ENCODE data around the gene RBM4B.
"Not testable (repeated sequence)": the region's sequence is repeated elsewhere in the genome, so short reads cannot be mapped to it uniquely, and the experiment has no call there.

RBM4B gene

GRCh38 chr11:66686100-66686785 is 8.6 kb upstream of the RBM4B start:
- no peak for DNase-seq

GRCh38 chr11:66685276-66686099 is 7.8 kb upstream of the RBM4B start:
- DNase-seq = no peak

GRCh38 chr11:66684635-66685034 is 6.9 kb upstream of the RBM4B start:
- no peak for DNase-seq

GRCh38 chr11:66683877-66684276 is 6.2 kb upstream of the RBM4B start:
- DNase-seq = no peak

- DNase-seq = no peak
Measured at GRCh38 chr11:66680966-66681645, 3.4 kb upstream of the RBM4B start.

GRCh38 chr11:66676931-66677598 is 622 bp downstream of the RBM4B start:
- DNase-seq = no peak

GRCh38 chr11:66676282-66676919 is 1.3 kb downstream of the RBM4B start:
- DNase-seq = no peak

GRCh38 chr11:66674964-66675602 is 2.6 kb downstream of the RBM4B start:
- DNase-seq = no peak

GRCh38 chr11:66670816-66671215 is 6.9 kb downstream of the RBM4B start:
- no peak for DNase-seq

- no peak for DNase-seq
Measured at GRCh38 chr11:66665369-66665768, 12.3 kb downstream of the RBM4B start.

- no peak for DNase-seq
Measured at GRCh38 chr11:66663741-66664296, 13.9 kb downstream of the RBM4B start.

- DNase-seq = no peak
Measured at GRCh38 chr11:66659763-66660162, 17.9 kb downstream of the RBM4B start.

GRCh38 chr11:66653123-66653522 is 24.6 kb downstream of the RBM4B start:
- DNase-seq = no peak

- DNase-seq = no peak
Measured at GRCh38 chr11:66652651-66653050, 25.0 kb downstream of the RBM4B start.

GRCh38 chr11:66651016-66651415 is 26.7 kb downstream of the RBM4B start:
- no peak for DNase-seq

GRCh38 chr11:66649903-66650302 is 27.8 kb downstream of the RBM4B start:
- DNase-seq = no peak

GRCh38 chr11:66646828-66647227 is 30.9 kb downstream of the RBM4B start:
- DNase-seq = no peak

GRCh38 chr11:66643745-66644437 is 33.8 kb downstream of the RBM4B start:
- no peak for DNase-seq

- no peak for DNase-seq
Measured at GRCh38 chr11:66641834-66642233, 35.9 kb downstream of the RBM4B start.

GRCh38 chr11:66639814-66640340 is 37.8 kb downstream of the RBM4B start:
- not testable (repeated sequence) for DNase-seq
